Peyer's patch (tissue), 4 donors: ENCODE data around the gene GATAD2B. TPM values are rescaled to one million over a fixed set of nuclear protein-coding genes. Genes with fewer than 3 reads are reported as not detected.

ENCODE experiments used
- DNase-seq, 3 donors: peaks; one replicate each; pipeline ENCODE4 v3.0.0-alpha.2; 2017 to 2019
- H3K27ac ChIP-seq, 4 donors: fragments of 200-600 bp; sonication (generic); one replicate each; pipeline ENCODE4 v1.5.1; 2016 to 2019
- H3K27me3 ChIP-seq, 2 donors: fragments of 200-600 bp; sonication (generic); one replicate each; pipeline ENCODE4 v1.5.1; 2019
- H3K36me3 ChIP-seq, 3 donors: fragments of 200-600 bp; sonication (generic); one replicate each; pipeline ENCODE4 v1.5.1; 2016 to 2019
- H3K4me1 ChIP-seq, 4 donors: fragments of 200-600 bp; sonication (generic); one replicate each; pipeline ENCODE4 v1.5.1; 2016 to 2019
- H3K4me3 ChIP-seq, 4 donors: fragments of 200-600 bp; sonication (generic); 1 replicate in 3 of 4; 2 replicates in 1 of 4; pipeline ENCODE4 v1.5.1; 2016 to 2019; ENCODE audit warnings: mild to moderate bottlenecking in 1 of 4
- H3K9me3 ChIP-seq, 4 donors: fragments of 200-600 bp; sonication (generic); one replicate each; pipeline ENCODE4 v1.5.1; 2016 to 2019; ENCODE audit warnings: mild to moderate bottlenecking in 1 of 4
- POLR2A ChIP-seq, 2 donors: fragments of 450-650 bp; IDR thresholded peaks; one replicate each; pipeline ENCODE4 v1.5.1; 2017; ENCODE audit warnings: antibody characterized with exemption in 2 of 2, mild to moderate bottlenecking in 2 of 2, moderate library complexity in 2 of 2
- total RNA-seq, 4 donors: library from RNA; depleted of rRNA; stranded (reverse); fragments of >200 nt; gene quantifications; one replicate each; pipeline ENCODE4 v1.1.0, GENCODE V29; 2016
- TF ChIP-seq, protein P1 (sequence below), 6 experiments: fragments of 450-650 bp in 4 of 6; fragments of 200-600 bp in 2 of 6; sonication (generic) in 1 of 6; IDR thresholded peaks; one replicate each; pipeline ENCODE4 v1.5.1; 2017 to 2019; ENCODE audit warnings: antibody characterized with exemption in 6 of 6, mild to moderate bottlenecking in 3 of 6, moderate library complexity in 1 of 6

The GATAD2B gene
- total RNA-seq, 4 donors from 2014 or later, result 22.3 to 65.2 (median 24.7) TPM

DNA sequence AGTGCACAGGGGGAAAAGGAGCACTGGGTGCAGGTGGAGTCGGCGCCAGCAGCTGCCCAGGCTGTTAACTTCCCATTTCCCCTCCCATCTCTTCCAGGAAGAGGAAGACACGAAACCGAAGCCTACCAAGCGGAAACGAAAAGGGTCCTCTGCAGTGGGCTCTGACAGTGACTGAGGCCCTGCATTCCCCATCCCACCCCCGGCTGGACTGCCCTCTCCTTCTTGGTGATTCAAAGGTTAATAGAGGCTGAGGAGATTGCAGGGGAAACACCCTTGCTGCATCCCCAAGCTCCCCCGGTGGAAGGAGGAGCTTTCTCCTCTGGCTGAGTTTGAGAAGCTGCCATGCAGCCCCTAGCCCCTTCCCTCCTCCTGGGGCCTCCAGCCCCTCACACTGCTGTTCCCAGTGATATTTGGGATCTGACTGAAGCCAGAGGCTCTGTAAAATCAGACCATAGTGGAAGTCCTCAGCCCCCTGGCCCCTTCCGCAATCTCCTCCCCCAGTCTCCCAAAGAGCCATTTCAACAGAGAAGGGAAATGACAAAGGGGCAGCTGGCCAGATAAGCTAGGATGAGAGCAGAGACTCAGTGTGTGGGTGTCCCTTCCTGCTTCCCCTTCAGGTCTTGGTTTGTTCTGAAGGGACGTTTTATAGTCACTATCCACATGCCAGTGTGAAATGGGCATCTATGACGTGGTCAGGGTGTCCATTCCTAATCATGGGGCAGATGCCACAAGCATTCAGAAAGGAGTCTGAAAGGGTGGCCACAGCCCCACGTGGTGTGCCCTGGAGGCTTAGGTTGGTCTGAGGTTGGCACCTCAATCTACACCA, 149.5 kb downstream of the GATAD2B start:
- Histone ChIP-seq H3K4me3 (no peak overlapping the region), H3K27ac (peak overlapping the region in 2 of 4 donors; percentile 39 to 41), H3K27me3 (no peaks in the 10 kb centered on the region), H3K4me1 (peaks cover 3 to 31% (median 11%) of the 10 kb centered on the region in 4 donors), H3K36me3 (peaks cover 0 to 43% (median 0%) of the 10 kb centered on the region in 3 donors), H3K9me3 (no peaks in the 10 kb centered on the region)
- no peak for DNase-seq
- TF ChIP-seq POLR2A (IDR thresholded peaks at IDR 0.05), result no peak
- TF ChIP-seq, protein P1, sequence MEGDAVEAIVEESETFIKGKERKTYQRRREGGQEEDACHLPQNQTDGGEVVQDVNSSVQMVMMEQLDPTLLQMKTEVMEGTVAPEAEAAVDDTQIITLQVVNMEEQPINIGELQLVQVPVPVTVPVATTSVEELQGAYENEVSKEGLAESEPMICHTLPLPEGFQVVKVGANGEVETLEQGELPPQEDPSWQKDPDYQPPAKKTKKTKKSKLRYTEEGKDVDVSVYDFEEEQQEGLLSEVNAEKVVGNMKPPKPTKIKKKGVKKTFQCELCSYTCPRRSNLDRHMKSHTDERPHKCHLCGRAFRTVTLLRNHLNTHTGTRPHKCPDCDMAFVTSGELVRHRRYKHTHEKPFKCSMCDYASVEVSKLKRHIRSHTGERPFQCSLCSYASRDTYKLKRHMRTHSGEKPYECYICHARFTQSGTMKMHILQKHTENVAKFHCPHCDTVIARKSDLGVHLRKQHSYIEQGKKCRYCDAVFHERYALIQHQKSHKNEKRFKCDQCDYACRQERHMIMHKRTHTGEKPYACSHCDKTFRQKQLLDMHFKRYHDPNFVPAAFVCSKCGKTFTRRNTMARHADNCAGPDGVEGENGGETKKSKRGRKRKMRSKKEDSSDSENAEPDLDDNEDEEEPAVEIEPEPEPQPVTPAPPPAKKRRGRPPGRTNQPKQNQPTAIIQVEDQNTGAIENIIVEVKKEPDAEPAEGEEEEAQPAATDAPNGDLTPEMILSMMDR (IDR thresholded peaks at IDR 0.05), result no peak

DNA sequence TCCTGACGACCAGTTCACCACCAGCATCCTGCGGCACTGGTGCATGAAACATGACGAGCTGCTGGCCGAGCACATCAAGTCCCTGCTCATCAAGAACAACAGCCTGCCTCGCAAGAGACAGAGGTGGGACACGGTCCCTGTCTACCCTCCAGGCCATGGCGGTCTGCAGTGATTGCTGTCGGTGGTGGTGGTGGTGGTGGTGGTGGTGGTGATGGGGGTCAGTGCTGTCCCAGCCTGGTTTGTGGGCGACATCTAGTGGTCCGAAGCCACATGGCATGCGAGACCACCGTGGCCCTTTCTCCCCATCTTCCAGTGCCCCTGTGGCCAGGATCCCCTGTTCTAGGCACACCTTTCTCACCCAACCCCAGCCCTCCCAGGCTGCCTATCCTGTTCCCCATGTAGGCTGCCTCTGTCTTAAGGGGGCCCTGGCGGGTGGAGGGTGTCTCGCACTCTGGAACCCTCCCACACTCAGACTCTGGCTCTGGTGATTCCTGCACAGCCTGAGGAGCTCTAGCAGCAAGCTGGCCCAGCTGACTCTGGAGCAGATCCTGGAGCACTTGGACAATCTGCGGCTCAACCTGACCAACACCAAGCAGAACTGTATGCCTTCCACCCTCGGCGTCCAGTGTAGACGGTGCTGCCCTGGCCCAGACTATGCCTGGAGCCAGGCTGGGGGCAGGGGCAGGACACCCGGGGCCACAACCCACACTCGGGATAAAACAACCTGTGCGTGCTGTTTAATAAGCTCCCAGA, 150.8 kb downstream of the GATAD2B start:
- TF ChIP-seq, protein P1 (IDR thresholded peaks at IDR 0.05), result peak in 3 of 6 experiments; percentile 10 to 21 (median 17)
- TF ChIP-seq POLR2A (IDR thresholded peaks at IDR 0.05), result no peak
- Histone ChIP-seq H3K4me3 (no peak overlapping the region), H3K4me1 (peaks cover 3 to 35% (median 11%) of the 10 kb centered on the region in 4 donors), H3K27ac (peak overlapping the region in 1 of 4 donors; percentile 35), H3K9me3 (no peaks in the 10 kb centered on the region), H3K27me3 (no peaks in the 10 kb centered on the region), H3K36me3 (peaks cover 0 to 56% (median 0%) of the 10 kb centered on the region in 3 donors)
- no peak for DNase-seq

DNA sequence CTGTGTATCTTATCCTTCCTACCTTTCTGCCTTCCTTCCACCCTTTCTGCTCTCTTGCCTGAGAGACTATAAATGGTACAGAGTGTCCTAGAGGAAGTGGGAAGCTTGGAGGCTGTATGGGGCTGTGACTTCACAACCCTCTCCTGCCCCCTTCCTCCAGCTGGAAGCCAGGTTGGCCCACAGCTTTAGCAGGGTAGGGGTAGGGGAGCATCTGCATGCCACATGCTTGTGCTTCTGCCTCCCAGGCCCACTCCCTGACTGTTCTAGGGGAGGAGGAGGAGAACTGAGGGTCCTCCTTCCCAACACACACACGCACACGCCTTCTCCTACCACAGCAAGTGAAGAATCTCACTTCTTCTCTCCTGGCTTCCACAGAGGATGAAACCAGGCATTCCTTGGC, 151.5 kb downstream of the GATAD2B start:
- Histone ChIP-seq H3K9me3 (no peaks in the 10 kb centered on the region), H3K4me1 (peaks cover under 1 to 27% (median 9%) of the 10 kb centered on the region in 4 donors), H3K27me3 (no peaks in the 10 kb centered on the region), H3K4me3 (no peak overlapping the region), H3K27ac (peak overlapping the region in 1 of 4 donors; percentile 35), H3K36me3 (peaks cover 0 to 64% (median 0%) of the 10 kb centered on the region in 3 donors)
- DNase-seq, result no peak
- TF ChIP-seq POLR2A (IDR thresholded peaks at IDR 0.05), result no peak
- TF ChIP-seq, protein P1 (IDR thresholded peaks at IDR 0.05), result no peak

DNA sequence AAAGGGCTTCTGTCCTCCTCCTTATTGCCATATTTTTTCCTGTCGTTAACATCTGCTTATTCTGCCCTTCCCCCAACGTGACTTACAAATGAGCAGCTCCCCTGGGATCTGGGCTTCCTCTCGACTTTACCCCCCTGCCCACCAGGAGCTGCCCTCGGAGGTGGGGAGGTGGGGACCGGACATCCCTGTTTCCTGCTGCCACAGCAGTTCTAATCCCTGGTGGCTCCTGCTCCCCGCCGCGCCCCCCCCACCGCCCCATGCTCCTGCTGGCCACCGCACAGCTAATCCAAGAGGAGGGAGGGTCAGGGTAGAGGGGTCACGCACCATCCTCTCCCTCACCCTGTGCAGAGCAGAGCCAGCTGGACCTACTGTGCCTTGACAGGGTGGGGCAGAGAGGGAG, 152.0 kb downstream of the GATAD2B start:
- Histone ChIP-seq H3K4me3 (no peak overlapping the region), H3K27ac (no peak overlapping the region), H3K36me3 (peaks cover 0 to 68% (median 0%) of the 10 kb centered on the region in 3 donors), H3K27me3 (no peaks in the 10 kb centered on the region), H3K9me3 (no peaks in the 10 kb centered on the region), H3K4me1 (peaks cover 0 to 25% (median 6%) of the 10 kb centered on the region in 4 donors)
- TF ChIP-seq, protein P1 (IDR thresholded peaks at IDR 0.05), result no peak
- no peak for TF ChIP-seq POLR2A (IDR thresholded peaks at IDR 0.05)
- no peak for DNase-seq

DNA sequence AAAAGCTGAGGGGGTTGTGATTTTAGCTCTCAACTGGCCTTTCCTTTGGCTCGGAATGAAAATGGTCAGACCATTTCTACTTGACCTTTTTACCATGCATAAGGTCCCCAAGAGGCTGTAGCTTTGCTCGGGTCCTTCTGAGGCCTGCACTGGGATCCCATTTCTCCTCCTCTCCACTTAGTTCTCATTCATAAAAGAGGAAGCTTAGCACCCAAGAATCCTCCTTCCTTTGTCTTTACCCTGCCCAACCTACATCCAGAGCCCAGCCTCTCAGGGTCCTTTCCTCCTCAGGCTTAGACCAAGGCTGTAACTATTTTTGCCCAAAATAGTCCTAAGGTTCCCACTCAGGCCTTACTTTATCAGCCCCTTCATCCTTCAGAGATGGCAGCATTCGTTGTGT, 153.6 kb downstream of the GATAD2B start:
- Histone ChIP-seq H3K4me1 (peaks cover 0 to 16% (median 0%) of the 10 kb centered on the region in 4 donors), H3K27ac (peak overlapping the region in 2 of 4 donors; percentile 35 to 36), H3K9me3 (no peaks in the 10 kb centered on the region), H3K36me3 (peaks cover 0 to 83% (median 0%) of the 10 kb centered on the region in 3 donors), H3K4me3 (no peak overlapping the region), H3K27me3 (no peaks in the 10 kb centered on the region)
- DNase-seq, result no peak
- no peak for TF ChIP-seq POLR2A (IDR thresholded peaks at IDR 0.05)
- TF ChIP-seq, protein P1 (IDR thresholded peaks at IDR 0.05), result no peak
